ENCODE results near the gene INSRR.

Gene INSRR

GRCh38 chr1:156880473-156880872 lies 21.6 kb upstream of the INSRR start:
- Histone ChIP-seq H2AFZ (ENCODE audit: low read depth, low read length) (no peak overlapping the region), H4K20me1 (ENCODE audit: insufficient read depth, low read length) (0 out of 2 replicates have a peak, but pooled peaks cover under 1% of the 10 kb centered on the region), H3K9ac (ENCODE audit: low read depth, low read length) (no peak overlapping the region), H3K9me3 (ENCODE audit: insufficient read depth, low read length, severe bottlenecking) (no peaks in the 10 kb centered on the region), H3K27me3 (ENCODE audit: insufficient read depth, low read length, poor library complexity) (peaks cover 17% of the 10 kb centered on the region), H3K4me3 (ENCODE audit: low read depth in 1 of 2, low read length in 2 of 2) (no peak overlapping the region), H3K4me1 (ENCODE audit: insufficient read depth, low read length) (no peaks in the 10 kb centered on the region), H3K4me2 (ENCODE audit: insufficient read depth, low read length) (no peak overlapping the region), H3K36me3 (ENCODE audit: insufficient read depth, low read length) (no peaks in the 10 kb centered on the region), H3K79me2 (ENCODE audit: insufficient read depth, low read length) (no peaks in the 10 kb centered on the region), H3K27ac (ENCODE audit: low read length) (no peak overlapping the region)
- no peak for TF ChIP-seq EZH2 (IDR thresholded peaks at IDR 0.05; ENCODE audit: borderline replicate concordance, low read depth, low read length, severe bottlenecking)
- no peak for TF ChIP-seq CTCF (IDR thresholded peaks at IDR 0.05; ENCODE audit: borderline replicate concordance, extremely low read depth, low read length, poor library complexity, severe bottlenecking)
- no peak for DNase-seq
- no peak for ATAC-seq (ENCODE audit: insufficient read depth, low read depth)

- Histone ChIP-seq H3K9ac (ENCODE audit: low read depth, low read length) (no peak overlapping the region), H2AFZ (ENCODE audit: low read depth, low read length) (no peak overlapping the region), H4K20me1 (ENCODE audit: insufficient read depth, low read length) (no peaks in the 10 kb centered on the region), H3K27me3 (ENCODE audit: insufficient read depth, low read length, poor library complexity) (peaks cover 15% of the 10 kb centered on the region), H3K4me3 (ENCODE audit: low read depth in 1 of 2, low read length in 2 of 2) (no peak overlapping the region), H3K4me2 (ENCODE audit: insufficient read depth, low read length) (no peak overlapping the region), H3K79me2 (ENCODE audit: insufficient read depth, low read length) (no peaks in the 10 kb centered on the region), H3K9me3 (ENCODE audit: insufficient read depth, low read length, severe bottlenecking) (no peaks in the 10 kb centered on the region), H3K36me3 (ENCODE audit: insufficient read depth, low read length) (no peaks in the 10 kb centered on the region), H3K4me1 (ENCODE audit: insufficient read depth, low read length) (no peaks in the 10 kb centered on the region), H3K27ac (ENCODE audit: low read length) (no peak overlapping the region)
- no peak for TF ChIP-seq CTCF (IDR thresholded peaks at IDR 0.05; ENCODE audit: borderline replicate concordance, extremely low read depth, low read length, poor library complexity, severe bottlenecking)
- TF ChIP-seq EZH2 (IDR thresholded peaks at IDR 0.05; ENCODE audit: borderline replicate concordance, low read depth, low read length, severe bottlenecking) = no peak
- DNase-seq (no peak), ATAC-seq (ENCODE audit: insufficient read depth, low read depth) (no peak)
Observed at GRCh38 chr1:156879876-156880275, 21.0 kb upstream of the INSRR start.

- Histone ChIP-seq H3K4me3 (ENCODE audit: low read depth in 1 of 2, low read length in 2 of 2) (no peak overlapping the region), H3K9me3 (ENCODE audit: insufficient read depth, low read length, severe bottlenecking) (no peaks in the 10 kb centered on the region), H3K27ac (ENCODE audit: low read length) (no peak overlapping the region), H3K79me2 (ENCODE audit: insufficient read depth, low read length) (no peaks in the 10 kb centered on the region), H3K4me2 (ENCODE audit: insufficient read depth, low read length) (no peak overlapping the region), H2AFZ (ENCODE audit: low read depth, low read length) (no peak overlapping the region), H3K4me1 (ENCODE audit: insufficient read depth, low read length) (no peaks in the 10 kb centered on the region), H4K20me1 (ENCODE audit: insufficient read depth, low read length) (no peaks in the 10 kb centered on the region), H3K27me3 (ENCODE audit: insufficient read depth, low read length, poor library complexity) (peaks cover 15% of the 10 kb centered on the region), H3K36me3 (ENCODE audit: insufficient read depth, low read length) (no peaks in the 10 kb centered on the region), H3K9ac (ENCODE audit: low read depth, low read length) (no peak overlapping the region)
- DNase-seq (no peak), ATAC-seq (ENCODE audit: insufficient read depth, low read depth) (no peak)
- TF ChIP-seq EZH2 (IDR thresholded peaks at IDR 0.05; ENCODE audit: borderline replicate concordance, low read depth, low read length, severe bottlenecking) (no peak), CTCF (IDR thresholded peaks at IDR 0.05; ENCODE audit: borderline replicate concordance, extremely low read depth, low read length, poor library complexity, severe bottlenecking) (no peak)
Observed at GRCh38 chr1:156877433-156878170, 18.7 kb upstream of the INSRR start.

Measured in DND-41 (cell line).